GM12878 (cell line): ENCODE measurements around the gene RHBDF2.
"Not testable (repeated sequence)": the region's sequence is repeated elsewhere in the genome, so short reads cannot be mapped to it uniquely, and the experiment has no call there.

Experiments used
- EZH2 ChIP-seq: IDR thresholded peaks from 2 replicates; pipeline ENCODE4 v1.6.1; 2012; ENCODE audit warnings: low read depth, mild to moderate bottlenecking, control low read depth, inconsistent platforms, low read length, borderline replicate concordance; ENCODE audit not compliant: control insufficient read depth
- HCFC1 ChIP-seq: fragments of 150-350 bp; IDR thresholded peaks from 2 replicates; pipeline ENCODE4 v1.6.1; 2014; ENCODE audit warnings: low read length
- IRF4 ChIP-seq: IDR thresholded peaks from 2 replicates; pipeline ENCODE4 v1.6.1; 2011; ENCODE audit warnings: low read depth, low read length
- MAX ChIP-seq: IDR thresholded peaks from 2 replicates; pipeline ENCODE4 v1.6.1; 2012; ENCODE audit warnings: low read depth, low read length, improper control_type of control experiment
- MXI1 ChIP-seq: fragments of 150-350 bp; IDR thresholded peaks from 2 replicates; pipeline ENCODE4 v1.6.1; 2011; ENCODE audit warnings: low read depth, mild to moderate bottlenecking, inconsistent platforms, low read length, improper control_type of control experiment
- POLR2A ChIP-seq: IDR thresholded peaks from 2 replicates; pipeline ENCODE4 v1.6.1; 2011; ENCODE audit warnings: low read depth, mild to moderate bottlenecking, low read length
- SMARCA5 ChIP-seq: fragments of 450-650 bp; IDR thresholded peaks from 2 replicates; pipeline ENCODE4 v1.6.1; 2017; ENCODE audit warnings: mild to moderate bottlenecking
- SRF ChIP-seq, 2 experiments: IDR thresholded peaks; 2 replicates each; pipeline ENCODE4 v1.6.1; 2011; ENCODE audit warnings: low read depth in 2 of 2, low read length in 2 of 2, mild to moderate bottlenecking in 1 of 2, moderate library complexity in 1 of 2
- YY1 ChIP-seq: IDR thresholded peaks from 2 replicates; pipeline ENCODE4 v1.6.1; 2011; ENCODE audit warnings: low read depth, mild to moderate bottlenecking, low read length
- TF ChIP-seq, protein P1 (sequence below), 3 experiments: IDR thresholded peaks in 2 of 3; conservative IDR thresholded peaks in 1 of 3; 2 replicates each; pipeline ENCODE4 v1.5.1; 2011; ENCODE audit warnings: low read depth in 3 of 3, low read length in 3 of 3, mild to moderate bottlenecking in 3 of 3, control low read depth in 2 of 3, moderate library complexity in 2 of 3, inconsistent platforms in 1 of 3, mixed read lengths in 1 of 3; ENCODE audit not compliant: control insufficient read depth in 2 of 3, insufficient read depth in 1 of 3; ENCODE audit errors: extremely low read depth in 1 of 3

GRCh38 chr17:76525513-76525833 lies 24.2 kb upstream of the RHBDF2 start:
- not testable (repeated sequence) for TF ChIP-seq MAX; YY1; EZH2; MXI1; HCFC1; IRF4; POLR2A; SMARCA5; SRF (IDR thresholded peaks at IDR 0.05; ENCODE audit: low read depth in 2 of 2, low read length in 2 of 2)
- TF ChIP-seq, protein P1, sequence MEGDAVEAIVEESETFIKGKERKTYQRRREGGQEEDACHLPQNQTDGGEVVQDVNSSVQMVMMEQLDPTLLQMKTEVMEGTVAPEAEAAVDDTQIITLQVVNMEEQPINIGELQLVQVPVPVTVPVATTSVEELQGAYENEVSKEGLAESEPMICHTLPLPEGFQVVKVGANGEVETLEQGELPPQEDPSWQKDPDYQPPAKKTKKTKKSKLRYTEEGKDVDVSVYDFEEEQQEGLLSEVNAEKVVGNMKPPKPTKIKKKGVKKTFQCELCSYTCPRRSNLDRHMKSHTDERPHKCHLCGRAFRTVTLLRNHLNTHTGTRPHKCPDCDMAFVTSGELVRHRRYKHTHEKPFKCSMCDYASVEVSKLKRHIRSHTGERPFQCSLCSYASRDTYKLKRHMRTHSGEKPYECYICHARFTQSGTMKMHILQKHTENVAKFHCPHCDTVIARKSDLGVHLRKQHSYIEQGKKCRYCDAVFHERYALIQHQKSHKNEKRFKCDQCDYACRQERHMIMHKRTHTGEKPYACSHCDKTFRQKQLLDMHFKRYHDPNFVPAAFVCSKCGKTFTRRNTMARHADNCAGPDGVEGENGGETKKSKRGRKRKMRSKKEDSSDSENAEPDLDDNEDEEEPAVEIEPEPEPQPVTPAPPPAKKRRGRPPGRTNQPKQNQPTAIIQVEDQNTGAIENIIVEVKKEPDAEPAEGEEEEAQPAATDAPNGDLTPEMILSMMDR (IDR thresholded peaks at IDR 0.05 in 2 of 3, conservative IDR thresholded peaks at IDR 0.05 in 1 of 3; ENCODE audit: control insufficient read depth in 2 of 3, extremely low read depth in 1 of 3, insufficient read depth in 1 of 3, low read depth in 3 of 3, low read length in 3 of 3): not testable (repeated sequence)
